KMS-11 (cell line): ENCODE results near the gene SHROOM2.

Experiments used
- H2AFZ ChIP-seq: fragments of 200-600 bp; sonication (generic); 2 replicates; pipeline ENCODE4 v1.6.1; 2016; ENCODE audit warnings: antibody characterized with exemption, mixed run types, low read depth
- H3K27ac ChIP-seq: fragments of 200-600 bp; sonication (generic); 2 replicates; pipeline ENCODE4 v1.6.1; 2016; ENCODE audit warnings: mild to moderate bottlenecking, mixed run types
- H3K27me3 ChIP-seq: fragments of 200-600 bp; sonication (generic); 2 replicates; pipeline ENCODE4 v1.6.1; 2017; ENCODE audit warnings: mild to moderate bottlenecking, low read depth, mixed run types, moderate library complexity; ENCODE audit not compliant: insufficient read depth
- H3K36me3 ChIP-seq: fragments of 200-600 bp; sonication (generic); 2 replicates; pipeline ENCODE4 v1.6.1; 2017; ENCODE audit warnings: mild to moderate bottlenecking, mixed run types; ENCODE audit not compliant: insufficient read depth
- H3K4me1 ChIP-seq: fragments of 200-600 bp; sonication (generic); 2 replicates; pipeline ENCODE4 v1.6.1; 2016; ENCODE audit warnings: mild to moderate bottlenecking, low read depth, mixed run types; ENCODE audit not compliant: poor library complexity, severe bottlenecking
- H3K4me2 ChIP-seq: fragments of 200-600 bp; sonication (generic); 2 replicates; pipeline ENCODE4 v1.7.0; 2016; ENCODE audit warnings: mild to moderate bottlenecking, mixed run types
- H3K4me3 ChIP-seq: fragments of 200-600 bp; sonication (generic); IDR thresholded peaks from 2 replicates; pipeline ENCODE4 v1.6.1; 2017; ENCODE audit warnings: low read depth, low read length, mixed read lengths; ENCODE audit not compliant: insufficient read depth
- H3K79me2 ChIP-seq: fragments of 200-600 bp; sonication (generic); 2 replicates; pipeline ENCODE4 v1.6.1; 2016; ENCODE audit warnings: low read depth, mixed run types; ENCODE audit not compliant: insufficient read depth
- H3K9ac ChIP-seq: fragments of 200-600 bp; sonication (generic); 2 replicates; pipeline ENCODE4 v1.6.1; 2016; ENCODE audit warnings: mild to moderate bottlenecking, mixed run types
- H4K20me1 ChIP-seq: fragments of 200-600 bp; sonication (generic); 2 replicates; pipeline ENCODE4 v1.6.1; 2016; ENCODE audit warnings: mild to moderate bottlenecking, mixed run types; ENCODE audit not compliant: insufficient read depth
- TF ChIP-seq, protein P1 (sequence below): fragments of 200-600 bp; sonication (generic); conservative IDR thresholded peaks from 2 replicates; pipeline ENCODE4 v1.6.1; 2017; ENCODE audit warnings: low read depth, mild to moderate bottlenecking, antibody characterized with exemption, low read length, moderate library complexity, mixed read lengths

The SHROOM2 gene

DNA sequence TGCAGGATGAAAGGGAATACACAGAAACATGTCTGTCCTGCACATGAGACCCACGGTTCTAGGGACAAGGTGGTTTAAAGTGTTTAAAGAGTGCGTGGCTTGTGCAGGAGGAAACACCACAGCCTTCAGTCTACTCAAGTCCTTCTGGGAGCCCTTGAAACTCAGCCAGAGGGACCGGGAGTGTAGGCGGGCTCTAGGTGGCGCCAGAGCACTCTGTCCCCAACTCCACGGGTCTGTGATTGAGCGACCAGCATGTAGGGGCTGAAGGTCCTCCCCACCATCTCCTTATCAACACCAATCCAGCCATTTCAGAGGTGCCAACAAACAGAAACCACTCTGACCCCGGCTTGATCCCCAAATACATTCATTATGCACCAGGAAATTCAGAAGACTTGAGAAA lies 98.9 kb downstream of the SHROOM2 start:
- Histone ChIP-seq H3K4me3 (no peak overlapping the region), H3K36me3 (no peaks in the 10 kb centered on the region), H3K27me3 (no peaks in the 10 kb centered on the region), H3K4me1 (peaks cover 18% of the 10 kb centered on the region), H2AFZ (peak overlapping the region; percentile 55), H3K79me2 (no peaks in the 10 kb centered on the region), H3K9ac (no peak overlapping the region), H4K20me1 (no peaks in the 10 kb centered on the region), H3K27ac (no peak overlapping the region), H3K4me2 (peak overlapping the region; percentile 24; the same call in 1 of the 2 replicates)
- TF ChIP-seq, protein P1, sequence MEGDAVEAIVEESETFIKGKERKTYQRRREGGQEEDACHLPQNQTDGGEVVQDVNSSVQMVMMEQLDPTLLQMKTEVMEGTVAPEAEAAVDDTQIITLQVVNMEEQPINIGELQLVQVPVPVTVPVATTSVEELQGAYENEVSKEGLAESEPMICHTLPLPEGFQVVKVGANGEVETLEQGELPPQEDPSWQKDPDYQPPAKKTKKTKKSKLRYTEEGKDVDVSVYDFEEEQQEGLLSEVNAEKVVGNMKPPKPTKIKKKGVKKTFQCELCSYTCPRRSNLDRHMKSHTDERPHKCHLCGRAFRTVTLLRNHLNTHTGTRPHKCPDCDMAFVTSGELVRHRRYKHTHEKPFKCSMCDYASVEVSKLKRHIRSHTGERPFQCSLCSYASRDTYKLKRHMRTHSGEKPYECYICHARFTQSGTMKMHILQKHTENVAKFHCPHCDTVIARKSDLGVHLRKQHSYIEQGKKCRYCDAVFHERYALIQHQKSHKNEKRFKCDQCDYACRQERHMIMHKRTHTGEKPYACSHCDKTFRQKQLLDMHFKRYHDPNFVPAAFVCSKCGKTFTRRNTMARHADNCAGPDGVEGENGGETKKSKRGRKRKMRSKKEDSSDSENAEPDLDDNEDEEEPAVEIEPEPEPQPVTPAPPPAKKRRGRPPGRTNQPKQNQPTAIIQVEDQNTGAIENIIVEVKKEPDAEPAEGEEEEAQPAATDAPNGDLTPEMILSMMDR = peak; percentile 69

GRCh38 chrX:9887659-9888297 lies 101.5 kb downstream of the SHROOM2 start:
- no peak overlapping the region for H3K27ac ChIP-seq
- H3K36me3 ChIP-seq = no peaks in the 10 kb centered on the region
- H4K20me1 ChIP-seq = no peaks in the 10 kb centered on the region
- H3K9ac ChIP-seq = no peak overlapping the region
- no peaks in the 10 kb centered on the region for H3K27me3 ChIP-seq
- H3K4me1 ChIP-seq = peaks cover 18% of the 10 kb centered on the region
- no peak overlapping the region for H3K4me2 ChIP-seq
- H3K4me3 ChIP-seq = no peak overlapping the region
- no peaks in the 10 kb centered on the region for H3K79me2 ChIP-seq
- H2AFZ ChIP-seq = no peak overlapping the region
- TF ChIP-seq, protein P1 = no peak

GRCh38 chrX:9888953-9889470 lies 102.8 kb downstream of the SHROOM2 start:
- no peak overlapping the region for H3K9ac ChIP-seq
- TF ChIP-seq, protein P1 = no peak
- no peak overlapping the region for H3K27ac ChIP-seq
- no peak overlapping the region for H3K4me3 ChIP-seq
- no peak overlapping the region for H3K4me2 ChIP-seq
- H3K79me2 ChIP-seq = no peaks in the 10 kb centered on the region
- H3K36me3 ChIP-seq = no peaks in the 10 kb centered on the region
- no peaks in the 10 kb centered on the region for H4K20me1 ChIP-seq
- H3K27me3 ChIP-seq = no peaks in the 10 kb centered on the region
- H2AFZ ChIP-seq = no peak overlapping the region
- peaks cover 18% of the 10 kb centered on the region for H3K4me1 ChIP-seq

- no peak overlapping the region for H3K9ac ChIP-seq
- H3K4me2 ChIP-seq = no peak overlapping the region
- no peaks in the 10 kb centered on the region for H3K79me2 ChIP-seq
- H3K4me1 ChIP-seq = peaks cover 7% of the 10 kb centered on the region
- no peaks in the 10 kb centered on the region for H3K27me3 ChIP-seq
- H2AFZ ChIP-seq = no peak overlapping the region
- no peaks in the 10 kb centered on the region for H3K36me3 ChIP-seq
- no peaks in the 10 kb centered on the region for H4K20me1 ChIP-seq
- TF ChIP-seq, protein P1 = no peak
- H3K27ac ChIP-seq = no peak overlapping the region
- H3K4me3 ChIP-seq = no peak overlapping the region
These were observed 104.5 kb downstream of the SHROOM2 start for GRCh38 chrX:9890681-9891091.
